AG09309 (cell line): ENCODE data around the gene STK33.

Experiments used
- DNase-seq: peaks from one replicate; pipeline ENCODE4 v3.0.0-alpha.2; 2010; ENCODE audit warnings: low read depth
- H3K4me3 ChIP-seq: 2 replicates; pipeline ENCODE4 v1.5.1; 2011; ENCODE audit warnings: mild to moderate bottlenecking, low read depth, low read length, moderate library complexity; ENCODE audit not compliant: control insufficient read depth
- TF ChIP-seq, protein P1 (sequence below): IDR thresholded peaks from 2 replicates; pipeline ENCODE4 v1.5.1; 2011; ENCODE audit warnings: mild to moderate bottlenecking, low read depth, low read length, inconsistent platforms; ENCODE audit not compliant: insufficient read depth, control insufficient read depth; ENCODE audit errors: missing control alignments

STK33 gene

DNA sequence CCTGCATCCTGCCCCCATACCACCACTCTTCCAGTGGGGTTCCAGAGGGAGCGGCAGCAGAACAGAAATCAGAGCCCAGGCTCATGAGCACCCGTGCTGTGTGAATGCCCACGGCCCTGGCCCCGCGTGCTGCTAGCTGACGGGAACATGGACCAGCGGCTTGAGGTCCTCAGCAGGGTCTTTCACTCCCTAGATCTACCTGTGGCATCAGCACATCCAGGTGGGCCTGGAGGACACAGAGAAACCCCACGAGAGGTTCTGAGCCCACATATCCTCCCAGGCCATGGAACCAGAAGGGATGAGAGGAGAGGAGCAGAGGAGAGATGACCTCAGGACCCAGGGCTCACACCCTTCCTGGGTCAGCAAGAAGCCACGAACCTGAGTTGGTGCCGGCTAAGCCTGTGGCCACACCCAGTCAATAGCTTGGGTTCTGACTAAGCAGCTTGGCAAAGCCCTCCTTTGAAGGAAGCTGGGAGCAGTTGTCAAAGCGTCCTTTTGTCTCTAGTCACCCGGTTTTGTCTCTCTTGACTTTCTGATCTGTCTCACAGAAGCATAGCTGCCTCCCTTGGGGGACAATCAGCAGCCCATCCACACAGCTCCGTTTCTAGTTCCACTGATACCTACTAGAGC is 241.0 kb downstream of the STK33 start:
- DNase-seq = no peak
- TF ChIP-seq, protein P1, sequence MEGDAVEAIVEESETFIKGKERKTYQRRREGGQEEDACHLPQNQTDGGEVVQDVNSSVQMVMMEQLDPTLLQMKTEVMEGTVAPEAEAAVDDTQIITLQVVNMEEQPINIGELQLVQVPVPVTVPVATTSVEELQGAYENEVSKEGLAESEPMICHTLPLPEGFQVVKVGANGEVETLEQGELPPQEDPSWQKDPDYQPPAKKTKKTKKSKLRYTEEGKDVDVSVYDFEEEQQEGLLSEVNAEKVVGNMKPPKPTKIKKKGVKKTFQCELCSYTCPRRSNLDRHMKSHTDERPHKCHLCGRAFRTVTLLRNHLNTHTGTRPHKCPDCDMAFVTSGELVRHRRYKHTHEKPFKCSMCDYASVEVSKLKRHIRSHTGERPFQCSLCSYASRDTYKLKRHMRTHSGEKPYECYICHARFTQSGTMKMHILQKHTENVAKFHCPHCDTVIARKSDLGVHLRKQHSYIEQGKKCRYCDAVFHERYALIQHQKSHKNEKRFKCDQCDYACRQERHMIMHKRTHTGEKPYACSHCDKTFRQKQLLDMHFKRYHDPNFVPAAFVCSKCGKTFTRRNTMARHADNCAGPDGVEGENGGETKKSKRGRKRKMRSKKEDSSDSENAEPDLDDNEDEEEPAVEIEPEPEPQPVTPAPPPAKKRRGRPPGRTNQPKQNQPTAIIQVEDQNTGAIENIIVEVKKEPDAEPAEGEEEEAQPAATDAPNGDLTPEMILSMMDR = no peak
- H3K4me3 ChIP-seq = no peak overlapping the region

DNA sequence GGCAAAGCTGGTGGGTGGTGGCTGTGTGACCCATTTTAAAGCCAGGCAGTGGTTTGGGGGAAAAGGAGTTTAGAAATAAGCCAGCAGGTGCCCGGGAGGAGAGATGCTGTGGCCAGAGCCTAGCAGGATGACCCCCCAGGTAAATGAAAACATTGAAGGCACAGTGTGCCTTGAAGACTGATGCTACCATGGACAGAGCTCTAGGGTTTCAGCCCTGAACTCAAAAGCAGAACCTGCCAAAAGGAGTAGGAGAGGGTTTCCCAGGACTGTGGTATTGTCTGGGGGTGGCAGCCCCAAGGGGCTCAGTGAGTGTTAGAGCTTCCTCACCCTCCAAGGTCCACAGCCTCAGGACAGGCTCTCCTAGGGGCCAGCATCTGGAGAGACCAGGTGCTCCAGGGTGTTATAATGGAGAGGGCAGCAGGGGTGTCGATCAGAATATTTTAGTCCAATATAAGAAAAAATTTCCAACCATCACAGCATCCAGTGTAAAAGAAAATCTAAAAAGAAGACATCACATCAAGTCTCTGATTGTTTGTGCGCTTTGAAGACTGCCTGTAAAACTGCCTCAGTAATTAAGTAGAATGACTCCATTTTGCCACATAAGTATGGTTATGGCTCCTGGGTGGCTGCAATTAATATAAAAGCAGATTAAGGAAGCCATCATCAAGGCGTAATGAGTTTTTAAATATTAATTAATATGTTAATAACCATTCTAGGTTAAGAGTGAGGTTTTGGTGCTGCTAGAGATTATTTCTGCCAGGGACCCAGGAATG is 241.7 kb downstream of the STK33 start:
- TF ChIP-seq, protein P1 = no peak
- H3K4me3 ChIP-seq = no peak overlapping the region
- no peak for DNase-seq

DNA sequence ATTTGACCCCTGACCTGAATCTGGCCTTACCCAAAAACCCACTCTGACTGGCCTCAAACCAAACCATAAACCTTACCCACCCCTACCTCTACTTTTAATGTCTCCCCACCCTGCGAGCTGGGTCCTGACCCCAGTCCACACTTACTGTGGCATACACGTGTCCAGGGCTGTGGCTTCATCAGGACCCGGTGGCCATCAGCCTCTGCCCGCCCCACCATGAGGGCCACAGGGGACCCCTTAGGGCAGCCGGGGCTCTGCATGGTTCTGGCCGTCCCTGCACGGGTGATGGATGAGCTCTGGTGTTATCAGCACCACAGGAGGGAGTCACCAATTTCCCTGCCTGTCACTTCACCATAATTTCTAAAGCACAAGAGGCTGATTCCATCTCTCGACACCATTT is 242.8 kb downstream of the STK33 start:
- H3K4me3 ChIP-seq = no peak overlapping the region
- DNase-seq = no peak
- TF ChIP-seq, protein P1 = no peak

DNA sequence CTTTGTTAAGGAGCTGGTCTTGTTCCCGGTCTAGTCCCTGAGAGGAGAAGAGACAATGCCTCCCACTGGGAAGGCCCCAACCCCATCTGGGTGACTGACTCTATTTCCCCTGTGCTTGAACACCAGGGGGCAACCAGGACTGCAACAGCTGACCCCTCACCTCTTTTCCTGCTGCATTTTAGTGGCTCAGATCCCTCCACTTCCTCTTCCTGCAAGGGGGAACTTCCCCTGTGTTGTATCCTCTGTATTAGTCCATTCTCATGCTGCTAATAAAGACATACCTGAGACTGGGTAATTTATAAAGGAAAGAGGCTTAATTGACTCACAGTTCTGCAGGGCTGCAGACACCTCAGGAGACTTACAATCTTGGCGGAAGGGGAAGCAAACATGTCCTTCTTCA is 246.1 kb downstream of the STK33 start:
- H3K4me3 ChIP-seq = no peak overlapping the region
- no peak for DNase-seq
- TF ChIP-seq, protein P1 = no peak

DNA sequence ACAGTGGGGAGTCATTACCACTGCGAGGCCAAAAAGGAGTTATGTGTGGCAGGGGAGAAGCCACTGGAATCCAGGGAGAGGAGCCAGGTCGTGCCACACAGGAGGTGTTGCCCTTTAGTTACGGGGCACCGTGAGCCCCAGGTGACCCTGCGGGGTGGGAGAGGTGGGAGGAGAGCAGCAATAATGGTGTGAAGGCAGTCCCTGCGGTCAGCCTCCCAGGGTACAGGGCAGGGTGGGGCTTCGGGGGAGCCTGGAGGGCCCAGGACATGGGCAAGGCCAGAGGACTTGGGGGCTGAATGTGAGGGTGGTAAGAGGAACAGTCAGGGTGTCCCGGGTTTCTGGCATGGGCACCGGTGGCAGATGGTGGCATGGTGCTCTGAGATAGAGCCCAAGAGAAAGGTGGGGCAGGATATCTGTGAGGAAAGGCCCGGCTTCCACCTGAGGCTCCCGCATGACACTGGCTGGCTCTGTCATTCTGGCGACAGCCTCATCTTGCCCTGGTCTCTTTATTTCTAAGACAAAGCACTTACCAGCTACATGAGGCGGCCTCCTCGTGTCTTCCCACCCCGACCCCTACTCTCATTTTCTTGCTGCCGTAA is 247.8 kb downstream of the STK33 start:
- H3K4me3 ChIP-seq = no peak overlapping the region
- DNase-seq = no peak
- TF ChIP-seq, protein P1 = no peak

DNA sequence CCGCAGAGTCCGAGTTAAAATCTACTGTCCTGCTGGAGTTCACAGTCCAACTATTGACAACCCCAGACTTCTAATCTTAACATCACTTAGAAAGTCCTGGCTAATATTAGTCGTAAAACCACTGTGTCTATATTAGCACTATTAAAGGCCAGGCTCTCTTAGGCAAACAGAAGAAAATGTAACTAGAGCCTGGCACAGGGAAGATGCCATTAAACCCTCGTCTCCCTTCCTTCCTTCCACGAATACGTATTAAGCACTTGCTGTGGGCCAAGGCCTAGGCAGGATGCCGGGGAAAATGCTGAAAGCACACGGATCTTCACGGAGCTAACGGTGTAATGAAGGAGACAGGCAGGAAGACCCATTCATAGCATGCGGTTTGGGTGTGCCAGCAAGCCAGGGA is 248.8 kb downstream of the STK33 start:
- no peak overlapping the region for H3K4me3 ChIP-seq
- TF ChIP-seq, protein P1 = no peak
- DNase-seq = no peak
